GM20431 (cell line): ENCODE measurements around the gene GJB4.
"Not testable (repeated sequence)": the region's sequence is repeated elsewhere in the genome, so short reads cannot be mapped to it uniquely, and the experiment has no call there.

Source experiments
- in situ Hi-C: fragments of 300-500 bp; cut with MseI, MboI; formaldehyde crosslinking; loops from one replicate; pipeline ENCODE4 v1.15.0; 2020; ENCODE audit warnings: low sequenced_read_pairs; ENCODE audit not compliant: unreplicated experiment

The GJB4 gene

DNA sequence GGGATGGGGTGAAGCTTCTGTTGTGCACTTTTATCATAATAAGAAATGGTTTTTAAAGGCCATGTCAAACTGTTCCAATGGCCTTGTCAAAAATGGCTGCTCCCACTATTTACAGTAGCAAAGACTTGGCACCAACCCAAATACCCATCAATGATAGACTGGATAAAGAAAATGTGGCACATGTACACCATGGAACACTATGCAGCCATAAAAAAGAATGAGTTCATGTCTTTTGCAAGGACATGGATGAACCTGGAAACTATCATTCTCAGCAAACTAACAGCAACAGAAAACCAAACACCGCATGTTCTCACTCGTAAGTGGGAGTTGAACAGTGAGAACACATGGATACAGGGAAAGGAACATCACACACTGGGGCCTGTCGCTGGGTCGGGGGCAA is 13.6 kb downstream of the GJB4 start:
- in situ Hi-C loops, result not testable (repeated sequence)

GRCh38 chr1:34774957-34775356 is 15.4 kb downstream of the GJB4 start:
- in situ Hi-C loops, result no loop called here

GRCh38 chr1:34776911-34777310 is 17.4 kb downstream of the GJB4 start:
- in situ Hi-C loops, result no loop called here

GRCh38 chr1:34777519-34778321 is 18.2 kb downstream of the GJB4 start:
- in situ Hi-C loops, result no loop called here

GRCh38 chr1:34778381-34778780 is 18.8 kb downstream of the GJB4 start:
- in situ Hi-C loops, result no loop called here

DNA sequence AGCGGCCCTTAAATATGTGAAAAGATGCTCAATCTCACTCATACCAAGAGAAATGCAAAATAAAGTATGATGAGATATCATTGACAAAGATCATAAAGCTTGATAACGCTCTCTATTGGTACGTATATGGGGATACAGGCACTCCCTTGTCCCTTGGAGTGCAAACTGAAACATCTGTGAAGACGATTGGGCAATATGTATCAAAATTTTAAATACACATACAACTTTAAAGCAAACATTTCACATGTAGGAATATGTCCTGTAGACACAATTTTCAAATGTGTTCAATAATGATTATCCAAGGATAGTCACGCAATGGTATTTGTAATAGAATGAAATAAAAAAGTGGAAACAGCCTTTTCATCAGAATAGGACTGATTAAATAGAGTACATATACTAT is 19.5 kb downstream of the GJB4 start:
- in situ Hi-C loops, result no loop called here

DNA sequence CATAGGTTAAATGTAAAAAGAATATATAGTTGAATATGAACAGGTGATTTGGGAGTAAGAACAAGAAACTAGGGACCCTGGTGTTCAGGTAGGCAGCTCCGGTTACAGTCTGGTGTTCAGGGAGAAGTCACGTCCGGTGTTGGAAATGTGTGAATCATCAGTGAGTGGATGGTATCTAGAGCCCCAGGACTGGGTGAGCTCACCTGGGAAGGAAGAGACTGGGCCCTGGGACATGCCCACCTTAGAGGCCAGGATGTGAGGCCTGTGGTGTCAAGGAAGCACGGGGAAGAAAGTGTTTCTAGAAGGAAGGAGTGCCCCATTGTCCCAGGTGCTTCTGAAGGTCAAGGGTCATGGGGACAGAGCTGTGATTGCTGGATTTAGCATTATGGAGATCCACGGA is 20.0 kb downstream of the GJB4 start:
- in situ Hi-C loops, result no loop called here

DNA sequence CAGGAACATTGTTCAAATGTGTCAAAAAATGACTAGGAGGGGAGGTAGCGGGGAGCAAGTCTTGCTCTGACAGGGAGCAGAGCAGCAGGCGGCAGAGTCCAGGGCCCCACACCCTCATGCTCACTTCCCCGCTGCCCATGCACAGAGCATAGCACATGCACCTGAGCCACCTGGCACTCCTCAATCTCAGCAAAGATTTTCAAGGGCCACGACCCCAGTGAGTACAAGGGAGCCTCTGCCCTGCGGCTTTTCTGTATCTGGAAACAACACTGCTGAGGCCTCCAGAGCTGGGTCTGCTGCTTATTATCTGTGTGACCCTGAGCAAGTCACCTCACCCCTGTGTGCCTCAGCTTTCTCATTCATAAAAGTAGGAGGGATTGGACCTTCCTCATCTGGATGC is 20.4 kb downstream of the GJB4 start:
- in situ Hi-C loops, result no loop called here

DNA sequence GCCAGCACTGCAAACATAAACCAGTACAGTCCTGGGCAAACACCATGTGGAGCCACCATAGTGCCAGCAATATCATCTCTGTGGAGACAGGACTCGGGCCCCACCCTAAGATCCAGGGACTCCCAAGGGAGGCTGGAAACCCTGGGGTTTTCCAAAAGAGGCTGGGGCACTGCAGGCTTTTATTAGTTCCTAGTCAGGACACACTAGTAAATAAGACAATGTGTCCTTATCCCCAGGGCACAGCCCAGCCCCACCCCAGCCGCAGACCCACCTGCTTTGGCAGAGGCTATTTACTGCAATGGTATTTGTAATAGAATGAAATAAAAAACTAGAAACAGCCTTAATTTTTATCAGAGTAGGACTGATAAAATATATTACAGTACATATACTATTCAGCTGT is 21.0 kb downstream of the GJB4 start:
- in situ Hi-C loops, result no loop called here

DNA sequence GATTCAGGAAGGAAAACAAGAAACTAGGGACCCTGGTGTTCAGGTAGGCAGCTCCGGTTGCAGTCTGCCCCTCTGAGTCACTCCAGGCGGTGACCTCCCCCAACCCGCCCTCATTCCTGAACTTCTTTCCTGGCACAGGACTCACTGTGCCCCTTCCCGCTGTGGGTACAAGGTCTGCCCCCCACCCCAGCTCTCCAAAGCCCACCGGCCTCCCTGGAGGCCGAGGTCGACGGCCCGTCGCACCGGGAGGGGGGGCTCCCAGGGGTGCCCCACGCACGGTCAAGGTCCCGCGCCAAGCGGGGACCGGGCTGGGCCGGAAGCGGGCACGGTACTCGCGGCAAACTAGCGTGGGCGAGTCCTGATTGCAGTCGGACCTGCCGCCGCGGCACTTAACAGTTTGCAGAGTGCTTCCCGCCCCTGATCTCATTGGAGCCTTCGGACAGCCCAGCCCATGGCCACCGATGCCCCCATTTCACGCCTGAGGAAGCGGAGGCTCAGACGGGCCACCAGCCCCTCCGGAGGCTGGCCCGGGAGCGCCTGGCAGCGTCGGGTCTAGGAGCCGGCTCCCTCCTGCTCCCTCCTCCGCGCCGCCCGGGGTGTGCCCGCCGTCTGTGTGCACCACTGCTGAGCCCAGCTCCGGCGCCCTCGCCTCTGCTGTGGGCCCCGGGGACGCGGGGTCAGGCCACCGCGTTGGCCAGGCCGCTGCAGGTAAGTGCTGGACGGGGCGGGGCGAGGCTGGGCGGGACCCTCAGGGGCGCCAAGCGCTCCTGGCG is 21.7 kb downstream of the GJB4 start, which contains the start of gene GJB3:
Gene GJB3, plus strand, starts transcription at position 144 of the 773 bp plus-strand sequence. CDS start 3,549 bp downstream, outside the sequence.
- in situ Hi-C loops, result no loop called here

DNA sequence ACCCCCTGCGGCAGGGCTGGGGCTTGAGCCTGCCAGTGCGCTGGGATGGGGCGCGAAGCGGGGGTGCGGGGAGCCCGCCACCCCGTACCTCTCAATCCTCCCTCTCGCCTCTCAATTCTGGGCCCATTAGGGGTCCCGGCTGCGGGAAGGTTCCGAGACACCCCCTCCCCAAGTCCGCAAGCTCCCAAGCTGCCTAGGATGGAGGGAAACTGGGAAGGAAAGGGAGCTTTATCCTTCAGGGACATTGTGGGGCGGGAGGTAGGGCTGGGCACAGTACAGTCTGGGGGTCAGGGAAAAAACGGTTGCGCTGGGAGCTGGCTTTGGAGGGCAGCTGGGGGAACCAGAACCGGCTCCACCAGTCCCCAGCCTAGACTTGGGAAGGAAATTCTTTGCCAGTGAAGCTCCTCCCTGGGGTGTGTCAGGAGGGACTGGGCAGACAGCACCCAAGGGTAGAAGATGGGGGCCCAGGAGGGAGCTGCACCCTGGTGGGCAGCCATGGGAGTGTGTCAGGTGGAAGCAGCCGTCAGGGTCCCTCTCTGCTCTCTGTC is 22.4 kb downstream of the GJB4 start:
- in situ Hi-C loops, result no loop called here

GRCh38 chr1:34784751-34785221 is 25.2 kb downstream of the GJB4 start:
- in situ Hi-C loops, result no loop called here

DNA sequence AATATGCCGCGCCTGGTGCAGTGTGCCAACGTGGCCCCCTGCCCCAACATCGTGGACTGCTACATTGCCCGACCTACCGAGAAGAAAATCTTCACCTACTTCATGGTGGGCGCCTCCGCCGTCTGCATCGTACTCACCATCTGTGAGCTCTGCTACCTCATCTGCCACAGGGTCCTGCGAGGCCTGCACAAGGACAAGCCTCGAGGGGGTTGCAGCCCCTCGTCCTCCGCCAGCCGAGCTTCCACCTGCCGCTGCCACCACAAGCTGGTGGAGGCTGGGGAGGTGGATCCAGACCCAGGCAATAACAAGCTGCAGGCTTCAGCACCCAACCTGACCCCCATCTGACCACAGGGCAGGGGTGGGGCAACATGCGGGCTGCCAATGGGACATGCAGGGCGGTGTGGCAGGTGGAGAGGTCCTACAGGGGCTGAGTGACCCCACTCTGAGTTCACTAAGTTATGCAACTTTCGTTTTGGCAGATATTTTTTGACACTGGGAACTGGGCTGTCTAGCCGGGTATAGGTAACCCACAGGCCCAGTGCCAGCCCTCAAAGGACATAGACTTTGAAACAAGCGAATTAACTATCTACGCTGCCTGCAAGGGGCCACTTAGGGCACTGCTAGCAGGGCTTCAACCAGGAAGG is 25.8 kb downstream of the GJB4 start:
- in situ Hi-C loops, result no loop called here

DNA sequence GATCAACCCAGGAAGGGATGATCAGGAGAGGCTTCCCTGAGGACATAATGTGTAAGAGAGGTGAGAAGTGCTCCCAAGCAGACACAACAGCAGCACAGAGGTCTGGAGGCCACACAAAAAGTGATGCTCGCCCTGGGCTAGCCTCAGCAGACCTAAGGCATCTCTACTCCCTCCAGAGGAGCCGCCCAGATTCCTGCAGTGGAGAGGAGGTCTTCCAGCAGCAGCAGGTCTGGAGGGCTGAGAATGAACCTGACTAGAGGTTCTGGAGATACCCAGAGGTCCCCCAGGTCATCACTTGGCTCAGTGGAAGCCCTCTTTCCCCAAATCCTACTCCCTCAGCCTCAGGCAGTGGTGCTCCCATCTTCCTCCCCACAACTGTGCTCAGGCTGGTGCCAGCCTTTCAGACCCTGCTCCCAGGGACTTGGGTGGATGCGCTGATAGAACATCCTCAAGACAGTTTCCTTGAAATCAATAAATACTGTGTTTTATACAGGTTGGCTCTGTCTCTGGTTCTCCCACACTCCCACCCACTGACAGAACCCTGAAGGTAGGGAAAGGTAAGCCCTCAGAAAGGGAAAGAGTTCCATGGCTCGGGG is 26.4 kb downstream of the GJB4 start:
- in situ Hi-C loops, result no loop called here

DNA sequence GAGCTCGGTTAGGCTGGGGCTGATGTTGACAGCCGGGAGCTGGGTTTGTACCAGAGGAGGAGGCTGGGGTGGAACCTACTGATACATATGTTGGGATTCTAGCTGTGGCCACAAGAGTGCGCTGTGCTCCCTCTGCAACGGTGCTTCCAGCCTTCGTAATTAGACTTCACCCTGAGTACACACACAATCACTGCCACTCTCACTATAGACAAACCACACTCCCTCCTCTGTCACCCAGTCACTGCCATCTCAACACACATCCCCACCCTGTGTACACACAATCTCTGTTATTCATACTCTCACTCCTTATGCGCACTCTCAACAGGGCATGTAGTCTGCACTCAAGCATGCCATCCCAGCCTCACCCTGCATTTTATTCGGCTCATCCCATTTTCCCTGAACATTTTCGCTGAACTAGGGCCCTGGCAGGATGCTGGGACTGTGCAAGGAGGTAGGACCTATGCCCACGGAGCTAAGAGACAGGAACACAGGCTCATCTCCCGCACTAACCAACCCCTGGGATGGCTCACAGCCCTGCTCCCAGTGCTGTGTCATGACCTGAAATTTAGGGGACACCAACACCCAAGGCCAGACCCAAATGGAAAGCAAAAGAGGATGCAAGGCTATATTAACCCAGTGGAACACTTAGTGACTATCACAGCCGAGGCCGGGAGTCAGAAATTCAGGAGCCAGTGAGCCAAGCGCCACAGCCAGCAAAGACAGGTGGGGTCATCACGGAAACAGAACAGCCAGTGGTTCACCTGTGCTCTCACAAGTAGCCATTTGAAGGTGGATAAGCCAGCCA is 27.2 kb downstream of the GJB4 start:
- in situ Hi-C loops, result no loop called here

GRCh38 chr1:34787461-34788420 is 28.2 kb downstream of the GJB4 start:
- in situ Hi-C loops, result no loop called here

- in situ Hi-C loops, result no loop called here
Observed at GRCh38 chr1:34790985-34791384, 31.4 kb downstream of the GJB4 start.

DNA sequence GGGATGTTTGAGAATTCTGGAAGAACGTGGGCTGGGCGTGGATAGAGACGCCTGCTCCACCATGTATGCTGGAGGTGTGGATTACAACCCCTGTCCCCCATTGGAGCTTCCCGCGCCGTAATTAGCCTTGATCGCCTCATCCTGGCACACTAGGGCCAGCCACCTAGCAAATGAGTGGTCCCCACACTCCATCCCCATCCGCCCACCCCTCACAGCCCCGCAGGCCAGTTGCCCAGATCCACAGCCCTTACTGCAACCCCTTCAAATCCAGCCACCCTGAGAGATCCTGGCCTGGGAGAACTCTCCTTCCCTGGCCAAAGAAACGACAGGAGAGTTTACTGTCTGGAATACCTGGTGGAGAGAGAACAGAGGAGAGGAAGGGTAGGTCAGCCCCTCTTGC is 32.9 kb downstream of the GJB4 start:
- in situ Hi-C loops, result no loop called here
